NCI-H146 treated with DMSO at 0.1 percent for 48 hours (cell line): ENCODE data around the gene VIPR2.

Experiments
- DNase-seq: peaks from one replicate; lab custom pipeline; 2025; ENCODE audit not compliant: unreplicated experiment; lab: John Stamatoyannopoulos, UW

VIPR2 gene

GRCh38 chr7:159121476-159121875 is 23.2 kb downstream of the VIPR2 start:
- DNase-seq, result no peak

- DNase-seq, result no peak
Observed at GRCh38 chr7:159121068-159121467, 23.6 kb downstream of the VIPR2 start.

- no peak for DNase-seq
Observed at GRCh38 chr7:159120540-159120919, 24.1 kb downstream of the VIPR2 start.

- DNase-seq, result no peak
Observed at GRCh38 chr7:159119851-159120539, 24.7 kb downstream of the VIPR2 start.

- DNase-seq, result no peak
Observed at GRCh38 chr7:159119026-159119741, 25.5 kb downstream of the VIPR2 start.

- no peak for DNase-seq
Observed at GRCh38 chr7:159118623-159119022, 26.0 kb downstream of the VIPR2 start.

GRCh38 chr7:159118197-159118595 is 26.5 kb downstream of the VIPR2 start:
- DNase-seq, result no peak

GRCh38 chr7:159117366-159118196 is 27.1 kb downstream of the VIPR2 start:
- DNase-seq, result no peak

- DNase-seq, result no peak
Observed at GRCh38 chr7:159116581-159117339, 27.9 kb downstream of the VIPR2 start.

- DNase-seq, result no peak
Observed at GRCh38 chr7:159115601-159116501, 28.8 kb downstream of the VIPR2 start.

- no peak for DNase-seq
Observed at GRCh38 chr7:159114981-159115380, 29.7 kb downstream of the VIPR2 start.

- no peak for DNase-seq
Observed at GRCh38 chr7:159114096-159114495, 30.6 kb downstream of the VIPR2 start.

GRCh38 chr7:159113056-159113455 is 31.6 kb downstream of the VIPR2 start:
- DNase-seq, result no peak

GRCh38 chr7:159112136-159113011 is 32.3 kb downstream of the VIPR2 start:
- DNase-seq, result no peak

- DNase-seq, result no peak
Observed at GRCh38 chr7:159109653-159110035, 35.0 kb downstream of the VIPR2 start.

GRCh38 chr7:159108941-159109652 is 35.6 kb downstream of the VIPR2 start:
- DNase-seq, result no peak

GRCh38 chr7:159108491-159108890 is 36.2 kb downstream of the VIPR2 start:
- no peak for DNase-seq

- DNase-seq, result no peak
Observed at GRCh38 chr7:159107161-159107892, 37.3 kb downstream of the VIPR2 start.
